ENCODE measurements around the gene CORO7.
A peak's percentile ranks its signal among the peaks of the same experiment; 100 is the strongest.
"Not testable (repeated sequence)": the region's sequence is repeated elsewhere in the genome, so short reads cannot be mapped to it uniquely, and the experiment has no call there.

Gene CORO7

GRCh38 chr16:4336701-4337539 is 79.5 kb downstream of the CORO7 start:
- no peak for DNase-seq (ENCODE audit: low spot score)

- DNase-seq (ENCODE audit: low spot score), result no peak
Observed at GRCh38 chr16:4334724-4335495, 81.5 kb downstream of the CORO7 start.

- DNase-seq (ENCODE audit: low spot score), result not testable (repeated sequence)
Observed at GRCh38 chr16:4333714-4334113, 82.7 kb downstream of the CORO7 start.

- DNase-seq (ENCODE audit: low spot score), result no peak
Observed at GRCh38 chr16:4333308-4333638, 83.1 kb downstream of the CORO7 start.

- DNase-seq (ENCODE audit: low spot score), result no peak
Observed at GRCh38 chr16:4332623-4333307, 83.6 kb downstream of the CORO7 start.

- DNase-seq (ENCODE audit: low spot score), result no peak
Observed at GRCh38 chr16:4332083-4332482, 84.3 kb downstream of the CORO7 start.

- peak; percentile 71 for DNase-seq (ENCODE audit: low spot score)
Observed at GRCh38 chr16:4330277-4330874, 86.0 kb downstream of the CORO7 start.

- no peak for DNase-seq (ENCODE audit: low spot score)
Observed at GRCh38 chr16:4328782-4329775, 87.3 kb downstream of the CORO7 start.

GRCh38 chr16:4328046-4328781 is 88.2 kb downstream of the CORO7 start:
- peak; percentile 50 for DNase-seq (ENCODE audit: low spot score)

GRCh38 chr16:4327386-4328045 is 88.9 kb downstream of the CORO7 start:
- DNase-seq (ENCODE audit: low spot score), result no peak

GRCh38 chr16:4325253-4325758 is 91.1 kb downstream of the CORO7 start:
- no peak for DNase-seq (ENCODE audit: low spot score)

GRCh38 chr16:4324492-4325252 is 91.7 kb downstream of the CORO7 start:
- DNase-seq (ENCODE audit: low spot score), result no peak

GRCh38 chr16:4323845-4324488 is 92.4 kb downstream of the CORO7 start:
- no peak for DNase-seq (ENCODE audit: low spot score)

GRCh38 chr16:4323071-4323844 is 93.1 kb downstream of the CORO7 start:
- DNase-seq (ENCODE audit: low spot score), result no peak

GRCh38 chr16:4322121-4323052 is 94.0 kb downstream of the CORO7 start:
- DNase-seq (ENCODE audit: low spot score), result no peak
